GM21529 (cell line): ENCODE data around the gene DUSP5.

Source experiments
- ATAC-seq: cut with Tn5 transposase; IDR thresholded peaks from one replicate; pipeline ENCODE4 v1.9.1; 2021; ENCODE audit not compliant: unreplicated experiment

Gene DUSP5

DNA sequence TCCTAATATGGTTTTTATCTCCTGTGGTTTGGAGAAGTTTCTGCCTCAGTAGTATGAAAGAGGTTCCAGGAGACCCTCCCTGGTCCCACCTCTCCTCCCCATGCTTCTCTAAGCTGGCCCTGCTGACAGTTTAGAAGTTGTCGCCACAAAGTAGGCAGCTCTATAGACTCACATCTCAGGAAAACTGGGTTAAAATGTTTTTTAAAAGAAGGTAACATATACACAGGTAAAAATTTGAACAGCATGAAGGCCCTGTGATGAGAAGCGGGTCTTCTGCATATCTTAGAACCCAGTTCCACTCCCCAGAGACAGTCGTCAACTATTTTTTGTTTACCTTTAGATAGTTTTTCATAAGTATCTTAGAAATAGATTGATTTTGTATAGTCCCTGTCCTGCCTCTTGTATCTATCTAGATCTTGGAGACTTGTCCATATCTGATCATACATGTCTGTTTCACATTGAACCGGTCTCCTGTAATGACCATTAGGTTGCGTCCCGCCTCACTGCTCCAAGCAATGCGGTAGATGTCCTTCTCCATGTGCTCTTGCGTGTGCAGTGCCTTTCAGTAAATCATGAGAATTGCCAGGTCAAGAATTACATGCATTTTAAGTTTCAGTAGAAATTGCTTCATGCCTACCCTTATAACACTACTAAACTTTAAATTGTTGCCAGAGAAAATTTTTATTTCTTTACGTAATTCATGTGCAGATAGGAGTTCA lies 2.2 kb downstream of the DUSP5 start:
- no peak for ATAC-seq

GRCh38 chr10:110500515-110500905 lies 2.8 kb downstream of the DUSP5 start:
- ATAC-seq, result no peak

DNA sequence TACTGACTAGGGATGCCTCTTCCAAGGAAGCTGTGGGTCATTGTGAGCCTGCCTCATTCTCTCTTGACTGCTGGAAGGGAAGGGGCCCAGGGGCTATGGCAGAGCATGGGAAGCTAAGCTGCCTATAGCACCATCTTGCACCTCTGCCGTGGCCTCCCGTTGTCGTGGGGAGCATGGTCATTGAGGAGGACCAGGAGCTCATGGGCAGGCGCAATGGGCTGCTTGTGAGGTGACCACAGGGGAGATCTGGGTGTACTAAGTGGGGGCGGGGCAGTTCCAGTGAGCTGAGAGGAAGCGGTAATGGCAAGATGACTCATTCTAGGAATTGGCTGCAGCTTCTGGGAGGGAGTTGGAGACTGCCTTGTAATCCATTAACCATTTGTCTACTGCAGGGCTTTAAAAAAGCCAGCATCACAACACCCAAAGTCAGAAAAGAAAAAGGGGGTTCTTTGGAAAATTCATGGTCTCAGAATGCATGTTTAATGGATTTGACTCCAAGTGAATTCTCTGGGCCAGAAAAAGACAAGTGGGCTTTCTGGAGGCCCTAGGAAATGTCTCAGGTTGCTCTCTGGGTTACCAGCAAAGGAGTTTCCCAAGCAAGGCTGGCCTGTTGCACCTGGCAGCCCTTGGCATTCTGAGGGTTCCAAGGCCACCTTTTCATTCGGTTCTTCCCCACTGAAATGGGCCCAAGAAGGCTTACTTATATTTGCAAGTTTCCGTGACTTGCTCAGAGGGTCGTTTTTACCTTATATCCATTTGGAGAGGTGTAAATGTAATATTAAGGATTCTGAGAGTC lies 3.6 kb downstream of the DUSP5 start:
- ATAC-seq, result peak; percentile 17

- no peak for ATAC-seq
These were observed 4.6 kb downstream of the DUSP5 start for GRCh38 chr10:110502072-110502845.

DNA sequence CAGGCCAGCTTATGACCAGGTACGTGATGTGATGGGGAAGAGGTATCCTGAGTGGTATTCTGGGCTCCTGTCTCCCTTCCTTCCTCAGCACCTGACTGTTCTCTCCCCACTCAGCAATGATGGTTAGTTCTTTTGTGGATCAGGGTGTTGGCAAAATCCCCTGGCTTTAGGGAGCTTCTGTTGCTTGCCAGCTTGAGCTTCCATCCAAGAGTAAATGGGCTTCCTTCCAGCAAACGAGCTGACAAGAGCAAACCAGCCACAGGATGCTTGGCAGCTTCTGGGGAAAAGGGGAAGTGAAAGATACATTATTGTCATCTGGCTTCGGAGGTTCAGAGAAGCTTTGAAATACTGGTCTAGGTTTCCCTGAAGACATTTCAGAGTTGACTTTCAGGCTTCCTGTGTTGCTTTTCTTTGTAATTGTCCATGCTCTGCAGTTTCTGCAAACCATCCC lies 5.2 kb downstream of the DUSP5 start:
- peak; percentile 41 for ATAC-seq

DNA sequence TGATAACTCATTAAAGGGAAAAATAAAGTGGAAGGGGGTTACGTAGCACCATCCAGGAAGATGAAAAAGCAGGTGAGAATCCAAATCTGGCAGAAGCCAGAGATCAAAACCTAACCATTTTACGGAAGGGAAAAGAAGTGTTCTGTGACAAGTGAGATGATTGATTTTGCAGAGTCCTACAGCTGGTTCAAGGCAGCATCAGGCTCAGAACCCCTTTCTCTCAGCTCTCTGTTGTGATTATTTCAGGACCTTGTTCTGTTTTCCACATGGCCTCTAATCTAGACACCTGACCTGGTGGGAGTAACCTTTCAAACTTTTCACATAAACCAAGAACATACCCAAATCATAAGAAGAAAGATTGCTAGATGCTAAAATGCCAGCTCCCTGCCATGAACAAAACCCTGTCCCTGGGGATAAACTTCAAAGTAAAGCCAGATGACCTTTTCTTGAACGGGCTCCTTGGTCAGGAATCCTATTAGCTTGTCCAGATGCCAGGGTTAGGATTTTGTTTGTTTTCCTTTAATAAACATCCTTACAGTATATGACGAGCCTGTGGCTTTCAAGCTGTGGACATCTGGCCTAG lies 5.9 kb downstream of the DUSP5 start:
- no peak for ATAC-seq

- ATAC-seq, result peak; percentile 65
These were observed 6.5 kb downstream of the DUSP5 start for GRCh38 chr10:110504111-110504735.

DNA sequence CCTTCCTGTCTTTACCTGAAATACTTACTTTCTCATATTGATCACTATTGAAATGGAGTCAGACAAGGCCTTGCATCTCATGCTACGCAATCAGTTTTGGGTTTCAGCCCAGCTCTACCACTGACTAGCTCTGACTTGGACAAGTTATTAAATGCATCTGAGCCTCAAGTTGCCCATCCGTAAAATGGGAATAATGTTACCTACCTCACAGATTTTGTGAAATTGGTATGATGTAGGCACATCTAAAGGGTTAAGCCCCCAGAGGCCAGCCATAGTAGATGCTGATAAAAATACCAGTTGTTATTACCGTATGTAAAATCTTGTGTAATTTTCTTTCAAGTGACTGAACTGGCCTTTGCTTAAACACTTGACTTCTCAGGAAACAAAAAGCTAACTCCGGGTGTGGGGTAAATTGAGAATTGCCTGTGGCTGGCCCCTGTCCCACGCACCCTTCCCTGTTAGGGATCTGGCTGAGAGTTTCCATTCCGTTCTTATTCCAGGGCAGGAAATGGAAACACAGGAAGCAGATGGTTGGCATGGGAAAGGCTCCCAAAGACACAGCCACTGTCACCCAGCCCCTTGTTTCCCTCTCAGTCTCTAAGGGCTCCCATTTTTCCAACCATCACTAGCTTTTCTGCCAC lies 7.5 kb downstream of the DUSP5 start:
- ATAC-seq, result no peak

GRCh38 chr10:110506448-110506847 lies 8.7 kb downstream of the DUSP5 start:
- no peak for ATAC-seq

DNA sequence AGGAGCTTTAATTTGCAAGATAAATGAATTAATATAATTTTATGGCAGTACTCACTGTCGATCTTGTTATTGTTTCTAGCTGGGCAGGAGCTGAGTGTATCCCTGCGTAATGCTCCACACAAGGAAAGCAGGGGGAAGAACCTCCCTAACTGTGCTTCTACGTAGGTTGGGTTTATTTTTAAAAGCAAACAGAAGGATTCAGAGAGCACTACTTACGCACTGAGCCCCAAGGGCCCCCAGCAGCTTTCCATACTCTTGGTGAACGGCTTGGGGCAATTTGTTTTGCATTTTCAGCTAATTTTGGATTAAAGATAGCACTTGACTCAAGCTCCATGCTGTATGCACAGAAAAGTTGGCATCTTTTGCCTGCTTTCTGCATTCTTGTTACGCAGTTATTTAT lies 9.6 kb downstream of the DUSP5 start:
- no peak for ATAC-seq

DNA sequence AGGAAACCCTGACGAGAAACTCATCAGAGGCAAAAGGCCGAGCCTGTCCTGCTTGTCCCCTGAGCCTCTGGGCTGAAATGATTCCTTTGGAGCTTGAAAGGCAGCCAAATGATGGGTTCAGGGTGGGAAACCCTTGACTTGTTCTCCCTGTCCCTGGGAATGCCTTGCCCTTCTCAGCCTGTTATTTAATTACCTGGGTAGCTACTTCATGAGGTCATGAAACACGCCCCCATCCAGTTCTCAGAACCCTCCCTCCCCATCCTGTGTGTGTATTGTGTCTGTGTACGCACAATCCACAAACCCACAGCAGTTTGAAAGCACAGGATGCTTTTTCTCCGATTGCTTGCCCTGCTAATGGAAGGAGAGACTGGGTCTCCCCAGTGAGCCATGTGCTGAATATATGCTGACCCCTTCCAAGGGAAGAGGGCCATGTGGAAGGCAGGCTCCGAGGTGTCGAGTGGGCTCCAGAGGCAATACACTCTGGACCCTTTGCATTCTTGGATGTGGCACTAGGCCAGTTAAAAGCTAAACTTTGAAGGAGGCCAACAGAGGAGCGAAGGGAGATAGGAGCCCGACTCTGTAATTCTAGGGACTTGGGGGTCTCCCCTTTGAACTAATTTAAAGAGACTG lies 10.6 kb downstream of the DUSP5 start:
- no peak for ATAC-seq

GRCh38 chr10:110508806-110509544 lies 11.3 kb downstream of the DUSP5 start:
- ATAC-seq, result no peak

DNA sequence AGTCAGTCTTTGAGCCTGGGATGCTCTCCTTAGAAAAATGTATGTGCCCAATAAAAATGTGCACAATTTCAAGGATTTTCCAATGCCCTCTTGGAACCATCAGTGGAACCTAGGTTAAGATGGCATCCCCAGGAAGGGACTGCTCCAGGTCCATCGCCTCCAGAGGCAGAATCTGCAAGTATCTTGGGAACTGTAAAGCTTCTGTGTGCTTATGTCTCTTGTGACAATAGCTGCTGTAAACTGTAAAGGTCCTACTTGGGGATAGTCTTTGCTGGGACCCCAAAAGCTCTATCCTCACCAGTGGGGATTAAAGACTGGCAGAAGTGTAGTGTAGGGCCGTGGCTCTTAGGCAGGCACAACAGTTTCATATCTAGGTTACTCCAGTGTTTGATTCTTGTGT lies 11.9 kb downstream of the DUSP5 start:
- ATAC-seq, result no peak

- no peak for ATAC-seq
These were observed 12.4 kb downstream of the DUSP5 start for GRCh38 chr10:110510086-110510485.

- no peak for ATAC-seq
These were observed 13.0 kb downstream of the DUSP5 start for GRCh38 chr10:110510730-110511129.

GRCh38 chr10:110511734-110512449 lies 14.2 kb downstream of the DUSP5 start:
- no peak for ATAC-seq

DNA sequence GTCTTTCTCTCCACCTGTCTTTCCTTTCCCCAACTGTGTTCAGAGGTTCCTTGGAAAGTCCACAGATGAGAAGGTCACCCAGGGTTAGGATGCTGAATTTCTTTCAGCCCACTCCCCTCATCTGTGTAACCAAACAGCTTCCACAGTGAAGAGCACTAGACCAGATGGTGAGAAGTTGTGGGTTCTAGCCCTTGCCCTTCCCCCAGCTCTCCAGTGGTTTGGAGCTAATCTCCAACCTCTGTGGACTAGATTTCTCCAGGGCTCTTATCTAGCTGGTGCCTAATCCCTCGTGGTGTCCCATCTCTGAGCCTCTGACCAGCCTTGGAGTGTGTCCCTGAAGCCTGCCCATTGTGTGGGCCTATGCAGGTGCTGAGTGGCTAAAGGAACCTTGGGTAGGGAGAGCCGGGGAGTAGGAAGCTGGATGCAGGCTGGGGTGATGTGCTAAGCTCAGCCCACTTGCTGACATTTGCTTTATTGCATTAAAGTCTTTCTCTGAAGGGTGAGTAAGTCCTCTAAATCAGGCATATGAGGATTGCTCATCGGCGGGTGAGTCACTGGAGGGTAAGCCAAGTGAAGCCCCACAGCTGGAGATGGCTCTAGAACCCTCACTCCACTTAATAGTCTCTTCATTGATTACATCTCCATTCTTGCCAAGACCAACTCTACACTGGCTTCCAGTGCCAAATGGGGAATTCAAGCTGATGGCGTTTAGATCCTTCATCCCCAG lies 14.9 kb downstream of the DUSP5 start:
- no peak for ATAC-seq

DNA sequence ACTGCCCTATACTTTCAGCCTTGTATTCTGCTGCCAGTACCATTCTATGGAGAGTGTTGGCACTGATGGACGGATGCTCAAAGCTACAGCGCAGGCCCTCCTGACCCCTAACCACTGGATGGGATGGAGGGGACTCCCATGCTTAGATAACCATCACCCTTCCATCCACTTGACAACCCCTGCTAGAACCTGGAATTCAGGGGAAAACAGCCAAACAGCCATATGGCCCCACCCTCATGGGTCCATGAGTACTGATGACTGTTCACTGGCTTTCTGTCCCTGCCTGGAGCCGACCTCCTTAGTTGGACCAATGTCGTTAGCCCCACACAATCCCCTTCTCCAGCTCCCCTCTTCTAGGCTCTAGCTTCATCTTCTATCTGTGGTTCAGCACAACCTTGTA lies 16.2 kb downstream of the DUSP5 start:
- no peak for ATAC-seq
